GM21390 (cell line): ENCODE measurements around the gene HS3ST1.

Experiments used
- ATAC-seq: cut with Tn5 transposase; IDR thresholded peaks from one replicate; pipeline ENCODE4 v1.9.1; 2021; ENCODE audit not compliant: unreplicated experiment

HS3ST1 gene

DNA sequence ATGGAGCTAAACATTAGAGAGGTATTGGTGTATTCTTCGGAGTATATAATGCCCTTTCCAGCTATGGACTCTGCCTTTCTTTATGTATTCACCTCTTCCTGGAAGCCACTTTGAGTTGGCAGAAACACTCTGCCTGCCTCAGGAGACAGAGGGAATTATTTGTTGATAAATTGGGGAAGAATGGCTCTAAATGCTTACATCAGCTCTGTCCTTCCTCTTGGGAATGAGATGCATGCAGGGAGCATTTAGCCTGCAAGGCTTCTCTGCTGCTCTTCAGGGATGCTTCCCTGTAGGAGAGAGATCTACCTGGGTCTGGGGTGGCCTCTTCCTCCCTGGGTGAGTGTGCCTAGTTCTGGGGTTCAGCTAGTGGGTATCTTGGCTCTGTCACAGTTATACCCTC, 6.9 kb upstream of the HS3ST1 start:
- no peak for ATAC-seq

DNA sequence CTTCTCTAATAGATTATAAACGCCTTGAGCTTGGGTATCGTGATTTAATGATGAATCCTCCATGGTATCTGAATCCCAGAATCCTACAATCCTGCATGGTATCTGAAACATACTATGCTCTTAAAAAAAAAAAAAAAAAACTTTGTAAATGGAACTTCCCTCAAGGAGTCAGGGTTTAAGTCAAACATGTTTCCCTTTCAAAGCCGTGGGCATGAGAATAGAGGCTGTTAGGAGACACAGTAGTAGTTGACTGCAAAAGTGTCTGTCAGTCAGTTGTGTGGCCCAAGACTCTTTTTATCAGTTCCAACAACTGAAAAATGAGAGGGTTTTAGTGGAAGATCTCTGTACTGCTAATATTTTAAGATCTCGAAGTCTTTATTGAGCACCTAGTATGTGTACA, 2.4 kb upstream of the HS3ST1 start:
- ATAC-seq = no peak

DNA sequence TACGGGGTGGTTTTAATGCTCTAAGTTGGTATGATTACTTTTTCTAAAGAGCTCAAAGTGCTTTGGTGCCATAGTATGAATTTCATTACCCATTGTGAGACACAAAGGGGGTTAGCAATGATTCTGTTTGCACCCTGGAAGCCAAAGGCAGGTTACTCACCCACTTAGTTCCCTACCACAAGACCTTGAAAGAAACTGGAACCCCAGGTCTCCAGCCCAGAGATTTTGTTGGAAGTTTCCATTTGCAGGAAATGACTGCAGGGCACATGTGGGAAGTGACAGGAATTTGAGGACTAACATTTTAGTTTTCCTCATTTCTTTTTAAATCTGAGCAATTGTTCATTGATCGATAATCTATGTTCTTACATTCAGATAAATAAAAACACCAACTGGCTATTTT, 1.8 kb upstream of the HS3ST1 start:
- no peak for ATAC-seq

DNA sequence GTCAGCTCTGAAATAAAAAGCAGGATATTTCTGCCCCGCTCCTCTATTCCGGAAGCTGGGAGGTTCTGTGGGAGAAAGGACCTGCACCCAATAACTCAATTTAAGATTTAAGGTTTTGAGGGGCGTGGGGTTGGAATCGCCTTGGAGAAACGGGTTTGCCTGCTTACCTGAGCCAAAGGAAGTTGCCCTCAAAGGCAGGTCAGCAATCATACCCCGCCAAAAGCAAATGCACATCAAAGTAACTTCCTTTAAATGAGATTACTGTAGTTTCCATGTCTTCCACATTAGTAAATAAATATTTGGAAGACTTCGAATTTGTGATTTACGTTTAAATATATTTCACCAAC, 978 bp upstream of the HS3ST1 start:
- ATAC-seq = no peak

DNA sequence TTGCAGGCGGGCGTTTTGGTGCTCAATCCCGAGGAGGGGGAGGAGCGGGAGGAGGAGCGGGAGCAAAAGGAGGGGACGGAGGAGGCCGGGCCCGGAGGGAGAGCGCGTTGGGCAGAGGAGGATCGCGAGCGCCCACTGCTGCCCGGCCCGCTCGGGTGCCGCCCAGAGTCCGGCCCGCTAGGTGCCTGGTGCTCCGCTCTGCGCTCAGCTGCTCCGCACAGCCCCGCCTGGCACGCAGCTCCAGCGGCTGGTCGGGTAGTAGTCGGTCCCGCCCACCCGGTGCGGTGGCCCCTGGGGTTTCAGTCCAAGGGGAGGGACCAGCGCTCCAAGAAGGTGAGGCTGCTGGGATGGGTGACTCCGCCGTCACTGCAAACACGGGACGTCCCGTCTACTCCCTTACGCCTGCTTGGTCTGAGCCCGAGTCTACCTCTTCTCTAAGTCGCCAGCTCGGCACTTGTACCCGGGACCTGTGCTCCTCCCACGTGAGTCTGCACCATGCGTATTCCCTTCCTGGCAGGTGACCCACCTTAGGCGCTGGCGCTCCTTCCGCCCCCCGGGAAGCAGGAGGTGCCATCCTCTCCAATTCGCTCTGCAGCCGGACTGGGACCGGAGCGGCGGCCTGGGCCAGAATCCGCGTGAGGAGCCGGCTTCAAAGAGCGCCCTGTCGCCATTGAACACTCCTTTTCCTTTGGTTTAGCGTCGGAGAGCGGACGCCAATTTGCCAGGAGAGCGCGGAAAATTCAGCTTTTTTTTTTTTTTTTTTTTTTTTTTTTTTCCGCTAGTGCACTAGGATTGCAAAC, 405 bp upstream of the HS3ST1 start:
- peak; percentile 82 for ATAC-seq

DNA sequence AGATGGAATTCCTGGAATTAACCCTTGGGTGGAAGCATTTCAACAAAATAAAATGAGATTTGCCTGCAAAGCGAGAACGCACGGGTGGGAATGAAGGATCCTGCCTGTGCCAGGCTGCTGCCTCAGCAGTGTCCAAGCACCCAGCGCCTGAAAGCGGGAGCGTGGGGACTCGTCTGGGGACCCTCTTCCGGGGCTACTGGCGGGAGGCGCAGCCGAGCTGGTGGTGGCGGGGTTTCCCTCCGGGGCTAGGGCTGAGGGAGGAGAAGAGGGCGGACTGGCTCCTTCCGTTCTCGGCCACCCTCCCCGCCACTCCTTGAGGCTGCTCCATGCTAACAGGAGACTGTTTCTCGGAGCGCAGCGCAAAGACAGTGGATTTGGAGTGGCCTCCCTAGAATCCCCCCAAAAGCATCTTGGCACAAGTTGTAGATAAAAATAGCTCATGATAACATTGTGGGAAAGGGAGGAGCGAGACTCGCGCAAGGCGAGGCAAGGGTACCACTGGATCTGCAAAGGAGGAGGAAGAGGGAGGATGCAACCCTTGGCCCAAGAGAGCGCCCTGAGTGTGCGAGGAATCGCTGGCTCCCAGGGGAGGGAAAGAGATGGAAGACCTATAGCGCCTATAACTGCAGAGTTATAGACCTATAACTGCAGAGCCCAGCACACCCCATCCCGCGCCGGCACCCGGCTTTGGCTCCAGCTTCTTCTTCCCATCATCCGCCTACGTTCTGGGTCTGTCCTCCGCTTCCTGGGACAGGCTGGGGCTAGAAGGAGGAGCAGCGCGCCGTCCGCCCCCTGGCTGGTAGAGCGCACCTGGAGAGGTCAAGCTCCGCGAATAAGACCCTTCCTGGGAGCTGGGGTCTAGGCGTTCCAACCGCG, 1.3 kb downstream of the HS3ST1 start:
- ATAC-seq = no peak

DNA sequence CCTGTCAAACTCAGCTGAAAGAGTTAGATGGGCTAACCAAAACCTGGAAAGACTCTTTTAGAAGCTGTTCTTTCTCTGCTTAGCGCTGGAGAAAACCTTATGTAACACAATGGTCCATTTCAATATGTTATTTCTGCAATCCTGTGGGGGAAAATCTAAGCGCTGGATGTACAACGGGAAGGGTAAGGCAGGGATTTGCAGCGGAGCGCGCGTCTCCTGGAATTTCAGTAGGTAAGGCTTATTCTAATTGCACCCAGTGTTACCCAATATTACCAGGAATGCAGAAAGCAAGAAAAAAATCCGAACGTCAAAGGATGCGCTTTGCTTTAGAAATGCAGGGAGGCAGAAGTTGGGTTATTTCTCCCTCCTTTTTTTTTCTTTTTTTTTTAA, 2.0 kb downstream of the HS3ST1 start:
- no peak for ATAC-seq

DNA sequence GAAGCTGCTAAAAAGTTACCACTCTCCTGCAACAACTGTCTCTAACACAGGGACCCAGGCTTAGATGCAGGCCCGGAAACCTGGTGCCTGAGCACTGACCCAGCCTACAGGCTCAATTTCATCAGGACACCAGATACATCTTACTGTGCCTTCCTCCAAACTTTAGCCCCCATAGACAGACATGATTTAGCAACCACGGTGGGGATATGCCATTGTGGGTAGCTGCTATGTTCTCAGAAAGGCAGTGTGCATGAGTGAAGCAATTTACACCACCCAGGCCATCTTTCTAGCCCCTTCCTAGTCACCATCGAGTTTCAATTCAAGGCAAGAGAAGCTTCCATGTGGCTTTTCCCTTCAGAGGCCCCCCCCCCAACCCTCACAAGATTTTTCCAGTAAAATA, 2.7 kb downstream of the HS3ST1 start:
- no peak for ATAC-seq

DNA sequence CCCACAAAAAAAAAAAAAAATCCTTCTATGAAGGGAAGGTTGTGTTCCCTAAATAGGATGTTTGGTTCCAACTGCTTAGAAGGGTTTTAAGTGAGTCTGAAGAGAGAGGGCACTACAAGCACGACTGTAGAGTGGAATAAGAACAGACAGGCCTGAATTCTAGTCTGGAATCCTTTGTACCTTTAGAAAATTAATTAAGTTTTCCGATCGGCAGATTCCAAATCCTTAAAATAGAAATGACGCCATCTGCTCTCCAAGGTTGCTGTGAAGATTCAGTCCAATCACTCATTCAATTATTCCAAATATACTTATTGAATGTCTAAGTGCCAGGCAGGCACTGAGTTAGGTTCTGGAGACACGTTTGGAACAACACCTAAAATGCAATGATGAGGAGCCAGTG, 3.8 kb downstream of the HS3ST1 start:
- no peak for ATAC-seq

DNA sequence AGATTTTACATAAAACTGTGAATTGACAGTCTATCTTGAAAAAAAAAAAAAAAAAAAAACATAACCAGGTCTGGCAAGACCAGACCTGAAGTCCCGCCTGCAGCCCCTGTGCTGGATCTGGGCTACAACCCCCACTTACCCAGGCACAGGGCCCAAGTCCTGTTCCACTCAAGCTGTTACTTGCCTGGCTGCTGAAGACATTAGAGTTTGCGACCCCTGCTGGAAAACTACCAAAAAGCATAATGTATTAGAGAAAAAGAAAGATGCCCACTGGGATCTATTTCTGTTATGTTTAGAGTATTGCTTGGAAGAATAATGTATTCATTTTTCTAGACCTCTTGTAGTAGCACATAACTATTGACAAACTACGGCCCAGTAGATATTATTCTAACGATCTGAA, 4.7 kb downstream of the HS3ST1 start:
- ATAC-seq = peak; percentile 44

DNA sequence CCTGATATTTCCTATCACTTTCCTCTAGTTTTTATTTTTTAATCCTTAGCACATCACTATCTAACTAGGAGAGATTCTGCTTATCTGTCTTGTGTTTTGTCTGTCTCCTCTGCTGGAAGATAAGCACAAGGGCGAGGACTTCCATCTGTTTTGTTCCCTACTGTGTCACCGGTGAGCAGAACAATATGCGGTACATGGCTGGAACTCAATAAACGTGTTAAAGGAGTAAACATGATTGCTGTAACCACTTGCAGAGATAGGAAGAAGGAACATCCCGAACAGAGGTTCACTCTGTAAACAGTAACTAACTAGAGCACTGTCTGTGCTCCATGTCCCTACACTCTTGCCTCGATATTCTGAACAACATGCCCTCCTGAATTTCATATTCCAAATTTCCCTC, 5.2 kb downstream of the HS3ST1 start:
- ATAC-seq = no peak

DNA sequence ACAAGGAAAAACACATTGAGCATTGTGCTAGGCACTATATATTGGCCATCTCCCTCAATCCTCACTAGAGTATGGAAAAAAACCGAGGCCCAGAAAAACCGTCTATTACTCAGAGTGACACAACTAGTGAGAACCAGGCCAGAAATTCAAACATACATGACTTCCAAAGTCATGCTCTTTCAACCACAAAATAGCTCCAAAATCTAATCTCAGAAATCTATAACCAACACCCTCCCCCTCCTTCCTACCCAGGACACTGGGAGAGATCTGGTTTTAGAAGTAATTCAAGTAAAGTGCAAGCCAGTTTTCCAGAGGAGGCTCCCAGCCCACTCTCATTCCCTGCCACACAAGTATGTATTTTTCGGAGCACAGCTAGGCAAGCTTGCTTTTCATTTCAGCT, 7.6 kb downstream of the HS3ST1 start:
- ATAC-seq = no peak

DNA sequence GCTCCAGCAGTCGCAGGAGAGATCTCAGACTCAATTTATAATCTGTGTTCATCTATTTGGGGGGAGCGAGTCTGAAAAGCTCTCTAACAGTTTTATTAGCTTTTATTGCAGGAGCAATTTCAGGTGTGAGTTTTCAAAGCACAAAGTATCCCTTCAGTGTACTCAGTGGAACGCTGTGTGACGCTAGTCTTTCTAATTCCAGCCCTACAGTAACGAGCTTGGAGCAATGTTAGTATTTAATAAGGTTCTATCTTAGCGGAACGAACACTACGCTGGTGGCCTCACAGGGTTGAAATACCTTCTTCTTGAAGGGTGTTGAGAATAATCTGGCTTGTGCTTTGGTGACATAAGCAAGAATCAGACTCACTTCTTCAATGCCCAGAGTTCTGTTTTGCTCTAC, 8.4 kb downstream of the HS3ST1 start:
- ATAC-seq = no peak

DNA sequence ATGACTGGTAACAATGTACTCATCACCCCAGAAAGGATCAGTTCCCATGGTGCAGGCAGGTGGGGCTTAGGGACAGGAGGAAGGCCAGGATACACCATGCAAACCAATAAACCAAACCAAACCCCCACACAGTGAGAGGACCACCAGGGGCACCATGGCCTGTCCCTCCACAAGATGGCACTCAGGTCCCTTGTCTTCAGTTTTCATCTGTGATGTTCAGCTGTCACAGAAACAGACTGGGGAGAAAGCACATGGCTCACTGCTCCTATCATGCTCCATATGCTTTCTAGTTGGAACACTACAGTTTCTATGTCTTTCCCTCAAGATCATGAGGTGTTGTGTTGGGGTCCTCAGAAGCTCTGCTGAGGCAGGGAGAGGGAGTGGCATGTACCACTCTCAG, 10.1 kb downstream of the HS3ST1 start:
- no peak for ATAC-seq

DNA sequence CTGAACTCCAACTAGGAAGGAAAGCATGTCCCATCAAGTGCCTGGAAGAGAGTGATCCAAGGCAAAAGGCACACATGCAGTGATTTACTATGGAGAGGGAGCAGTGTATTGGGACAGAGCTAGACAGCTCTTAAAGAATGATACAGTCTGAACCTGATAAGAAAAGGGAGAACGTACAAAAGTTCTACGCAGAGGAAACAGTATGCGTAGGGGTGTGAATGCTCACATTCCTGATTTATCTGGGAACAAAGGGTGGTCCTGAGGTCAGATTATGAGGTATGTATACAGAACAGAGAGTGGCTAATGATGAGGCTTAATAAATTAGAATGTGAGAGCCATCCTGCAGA, 12.0 kb downstream of the HS3ST1 start:
- ATAC-seq = no peak

DNA sequence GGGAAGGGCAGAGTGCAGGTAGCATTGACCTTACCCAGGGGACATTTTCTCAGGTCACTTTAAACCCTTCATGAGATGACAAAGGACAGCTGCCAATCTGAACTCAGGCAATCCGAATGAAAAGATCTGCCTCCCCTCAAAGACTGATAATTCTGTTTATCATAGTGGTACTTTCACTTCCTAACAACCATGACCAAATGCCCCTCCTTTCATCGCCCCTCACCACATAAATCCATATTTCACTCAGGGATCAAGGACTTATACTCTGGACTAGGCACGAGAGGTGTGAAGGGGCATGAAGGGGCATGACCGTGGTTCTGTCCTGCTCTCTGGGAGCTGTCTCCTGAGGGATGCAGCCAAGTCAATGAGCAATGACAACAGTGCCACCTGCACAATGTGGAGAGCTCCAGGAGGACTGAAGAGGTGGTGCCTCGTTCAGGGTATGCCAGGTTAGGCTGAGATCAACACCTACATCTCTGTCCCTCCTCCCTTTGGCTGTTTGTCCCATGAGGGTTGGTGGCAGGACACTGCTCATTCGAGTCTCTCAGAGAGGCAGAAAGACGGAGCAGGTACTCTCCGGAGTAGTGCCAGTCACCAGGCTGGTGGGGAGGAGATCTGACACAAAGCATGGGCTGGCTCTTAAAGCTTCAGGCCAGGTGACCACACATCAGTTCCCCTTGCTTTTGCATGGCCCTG, 12.5 kb downstream of the HS3ST1 start:
- peak; percentile 37 for ATAC-seq

DNA sequence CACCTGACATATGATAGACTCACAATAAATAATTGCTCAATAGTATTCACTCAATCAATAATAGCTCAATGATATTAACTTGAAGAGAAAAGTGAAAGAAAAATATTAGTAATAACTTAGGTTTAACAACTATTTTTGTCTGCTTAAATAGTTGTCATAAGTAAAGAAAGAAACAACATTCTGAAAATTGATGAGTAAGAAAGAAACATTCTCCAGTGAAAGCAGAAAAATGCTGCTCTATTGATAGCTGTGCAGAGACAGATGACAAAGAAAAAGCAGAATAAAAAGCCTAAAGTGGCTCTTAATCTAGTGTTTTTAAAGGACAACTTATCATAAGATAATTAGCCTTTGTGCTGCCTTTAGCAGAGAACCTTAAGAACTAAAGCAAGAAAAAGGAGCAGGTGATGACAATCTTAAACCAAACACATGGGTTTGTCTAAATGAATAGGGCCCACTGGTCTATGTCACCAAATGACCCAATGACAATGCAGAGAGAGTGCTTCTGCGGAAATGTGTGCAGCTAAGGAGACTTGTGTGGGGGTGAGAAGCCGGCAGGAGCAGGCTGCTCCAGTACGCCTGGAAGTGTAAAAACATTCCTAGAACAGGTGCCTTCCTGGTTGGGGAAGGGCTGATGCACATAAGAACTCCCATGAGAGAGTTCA, 13.2 kb downstream of the HS3ST1 start:
- peak; percentile 83 for ATAC-seq

DNA sequence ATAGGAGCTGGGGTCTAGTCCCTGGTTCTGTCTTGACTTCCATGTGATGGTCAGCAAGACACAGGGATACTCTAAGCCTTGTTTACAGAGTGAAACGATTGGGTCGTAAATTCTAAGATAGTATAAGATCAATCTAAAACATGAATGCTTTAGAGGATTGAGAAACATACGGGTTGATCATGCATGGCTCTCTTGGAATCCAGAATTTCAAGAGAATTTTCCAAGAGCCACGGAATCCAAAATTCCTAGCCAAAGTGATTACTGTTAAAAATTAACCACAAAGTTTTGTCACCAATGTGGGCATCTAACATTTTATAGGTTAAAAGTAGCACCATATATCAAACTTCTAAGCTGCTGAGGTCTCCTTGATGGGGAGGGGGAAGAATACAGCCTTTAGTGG, 16.5 kb downstream of the HS3ST1 start:
- no peak for ATAC-seq

DNA sequence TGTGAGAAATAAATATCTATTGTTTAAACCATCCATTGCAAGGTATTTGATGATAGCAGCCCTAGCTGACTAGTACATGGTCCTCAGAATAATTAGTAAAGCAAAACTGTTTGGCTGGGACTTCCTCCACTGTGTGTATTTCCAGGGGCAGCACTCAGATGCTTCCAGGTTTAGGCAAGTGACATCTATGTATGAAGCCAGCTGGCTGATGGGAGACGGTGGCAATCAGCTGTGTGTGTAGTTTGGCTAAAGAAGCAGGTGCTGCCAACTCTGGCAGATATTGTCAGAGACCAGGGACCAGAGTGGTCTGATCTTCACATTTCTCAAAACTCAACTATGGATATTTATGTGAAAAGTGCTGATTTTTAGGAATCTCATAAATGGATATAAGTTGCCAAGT, 19.1 kb downstream of the HS3ST1 start:
- ATAC-seq = no peak

DNA sequence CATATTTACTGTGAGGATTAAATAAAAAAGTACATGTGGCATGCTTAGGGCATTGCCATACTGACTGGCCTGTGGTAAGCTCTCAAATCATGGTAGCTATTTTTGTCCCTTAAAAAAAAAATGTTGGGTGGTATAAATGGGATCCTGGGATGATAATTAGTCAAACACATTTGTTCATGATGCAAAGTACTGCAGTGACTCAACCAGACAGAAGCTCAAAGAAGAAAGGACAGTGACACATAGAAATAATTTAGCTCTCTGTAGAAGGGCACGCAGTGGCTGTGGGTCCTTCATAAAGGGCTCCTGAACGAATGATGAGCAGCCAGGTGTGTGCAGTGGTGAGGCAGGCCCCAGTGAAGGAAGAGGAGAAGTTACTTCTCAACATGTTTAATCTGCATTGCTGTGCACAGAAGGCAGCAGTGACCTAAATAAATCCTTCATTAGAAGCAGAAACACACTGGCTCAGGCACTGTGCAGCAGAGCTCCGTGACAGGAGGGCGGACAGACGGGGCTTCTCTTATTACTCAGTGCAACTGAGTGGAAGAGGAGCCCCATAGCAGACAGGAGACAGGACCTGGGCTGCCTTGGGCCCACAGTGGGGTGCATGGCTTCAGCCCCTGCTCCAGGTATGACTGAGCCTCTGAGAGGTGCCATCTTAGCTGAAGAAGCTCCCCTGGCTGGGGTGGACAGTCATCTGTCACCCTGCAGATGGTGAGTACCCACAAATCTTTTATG, 20.3 kb downstream of the HS3ST1 start:
- no peak for ATAC-seq

DNA sequence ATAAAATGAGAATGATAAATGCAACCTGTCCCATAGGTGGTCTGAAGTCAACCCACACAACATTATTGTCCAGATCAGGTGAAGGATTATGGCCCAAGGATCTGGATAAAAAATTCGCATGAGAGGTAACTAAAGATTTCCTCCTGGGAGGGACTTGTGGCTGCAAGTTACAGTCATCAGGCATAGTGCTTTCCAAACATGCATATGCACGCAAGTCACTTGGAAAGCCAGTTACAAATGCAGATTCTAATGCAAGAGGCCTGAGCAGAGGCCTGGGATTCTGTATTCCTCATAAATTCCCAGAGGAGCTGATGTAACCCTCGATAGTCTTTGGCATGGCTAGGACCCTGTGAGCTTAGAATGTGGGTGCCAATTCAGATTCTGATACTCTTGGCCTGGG, 21.1 kb downstream of the HS3ST1 start:
- no peak for ATAC-seq
